ENCODE measurements around the gene PTPRA. TPM values are rescaled to one million over a fixed set of nuclear protein-coding genes. Genes with fewer than 3 reads are reported as not detected.
"Not testable (repeated sequence)": the region's sequence is repeated elsewhere in the genome, so short reads cannot be mapped to it uniquely, and the experiment has no call there.

PTPRA gene, protein sequence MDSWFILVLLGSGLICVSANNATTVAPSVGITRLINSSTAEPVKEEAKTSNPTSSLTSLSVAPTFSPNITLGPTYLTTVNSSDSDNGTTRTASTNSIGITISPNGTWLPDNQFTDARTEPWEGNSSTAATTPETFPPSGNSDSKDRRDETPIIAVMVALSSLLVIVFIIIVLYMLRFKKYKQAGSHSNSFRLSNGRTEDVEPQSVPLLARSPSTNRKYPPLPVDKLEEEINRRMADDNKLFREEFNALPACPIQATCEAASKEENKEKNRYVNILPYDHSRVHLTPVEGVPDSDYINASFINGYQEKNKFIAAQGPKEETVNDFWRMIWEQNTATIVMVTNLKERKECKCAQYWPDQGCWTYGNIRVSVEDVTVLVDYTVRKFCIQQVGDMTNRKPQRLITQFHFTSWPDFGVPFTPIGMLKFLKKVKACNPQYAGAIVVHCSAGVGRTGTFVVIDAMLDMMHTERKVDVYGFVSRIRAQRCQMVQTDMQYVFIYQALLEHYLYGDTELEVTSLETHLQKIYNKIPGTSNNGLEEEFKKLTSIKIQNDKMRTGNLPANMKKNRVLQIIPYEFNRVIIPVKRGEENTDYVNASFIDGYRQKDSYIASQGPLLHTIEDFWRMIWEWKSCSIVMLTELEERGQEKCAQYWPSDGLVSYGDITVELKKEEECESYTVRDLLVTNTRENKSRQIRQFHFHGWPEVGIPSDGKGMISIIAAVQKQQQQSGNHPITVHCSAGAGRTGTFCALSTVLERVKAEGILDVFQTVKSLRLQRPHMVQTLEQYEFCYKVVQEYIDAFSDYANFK
- total RNA-seq: 80.2 and 88.6 TPM in 2 replicates
- long read RNA-seq, partial matches to known transcripts: 29 of 36 reads
- long read RNA-seq, other reads (novel, unspliced or antisense): 6 of 36 reads

DNA sequence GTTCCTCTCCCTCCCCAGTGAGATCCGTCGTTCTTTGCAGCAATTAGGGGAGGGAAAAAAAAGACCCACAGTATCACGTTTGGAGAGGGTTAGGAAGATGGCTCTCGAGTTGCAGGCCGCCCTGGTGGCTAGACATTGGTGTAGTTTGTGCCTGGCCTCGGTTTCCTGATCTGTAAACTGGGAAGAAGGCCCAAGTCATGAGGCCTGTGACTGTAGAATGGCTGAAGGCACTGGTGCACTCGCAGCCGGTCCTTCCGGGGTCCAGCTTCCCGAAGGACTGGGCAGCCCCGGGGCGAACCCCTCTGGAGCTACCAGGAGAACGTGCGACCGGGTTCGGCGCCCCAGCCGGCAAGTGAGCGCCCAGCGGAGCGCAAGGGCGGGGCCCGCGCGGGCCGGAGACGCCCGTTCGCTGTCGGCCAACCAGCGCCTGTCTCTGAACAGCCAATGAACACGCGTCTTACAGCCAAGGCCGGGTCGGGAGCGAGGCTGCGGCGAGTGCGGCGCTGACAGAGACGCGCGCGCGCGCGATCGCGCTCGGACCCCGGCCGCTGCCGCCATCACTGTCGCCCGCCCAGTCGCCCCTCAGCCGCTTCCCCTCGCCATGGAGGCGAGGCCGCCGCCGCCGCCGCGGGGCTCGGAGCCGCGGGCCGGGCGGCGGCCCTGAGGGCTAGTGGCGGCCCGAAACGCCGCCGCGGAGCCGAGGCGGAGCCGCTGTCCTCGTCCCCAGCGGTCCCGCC, at the start of gene PTPRA:
Gene PTPRA, plus strand, starts transcription at position 472 of the 737 bp plus-strand sequence. CDS start 90,797 bp downstream, outside the sequence.
- peak; percentile 96 for DNase-seq (ENCODE audit: extremely low spot score, unreplicated experiment)
- Mint-ChIP-seq H3K4me1 (ENCODE audit: unreplicated experiment) (peaks cover 61% of the 10 kb centered on the region), H3K27me3 (ENCODE audit: unreplicated experiment) (no peaks in the 10 kb centered on the region), H3K36me3 (ENCODE audit: unreplicated experiment) (no peaks in the 10 kb centered on the region), H3K27ac (ENCODE audit: unreplicated experiment) (peak within 1 kb of the TSS; percentile 87), H3K4me3 (ENCODE audit: unreplicated experiment) (peak within 1 kb of the TSS; percentile 89), H3K9me3 (ENCODE audit: unreplicated experiment) (no peaks in the 10 kb centered on the region)
- no peak for TF ChIP-seq CTCF (IDR thresholded peaks at IDR 0.05)

GRCh38 chr20:2825761-2826160, 47.5 kb upstream of the PTPRA start:
- no peak for TF ChIP-seq CTCF (IDR thresholded peaks at IDR 0.05)
- Mint-ChIP-seq H3K27me3 (ENCODE audit: unreplicated experiment) (peaks cover 14% of the 10 kb centered on the region), H3K27ac (ENCODE audit: unreplicated experiment) (no peak overlapping the region), H3K9me3 (ENCODE audit: unreplicated experiment) (no peaks in the 10 kb centered on the region), H3K4me1 (ENCODE audit: unreplicated experiment) (peaks cover 12% of the 10 kb centered on the region), H3K4me3 (ENCODE audit: unreplicated experiment) (no peak overlapping the region), H3K36me3 (ENCODE audit: unreplicated experiment) (no peaks in the 10 kb centered on the region)
- no peak for DNase-seq (ENCODE audit: extremely low spot score, unreplicated experiment)

DNA sequence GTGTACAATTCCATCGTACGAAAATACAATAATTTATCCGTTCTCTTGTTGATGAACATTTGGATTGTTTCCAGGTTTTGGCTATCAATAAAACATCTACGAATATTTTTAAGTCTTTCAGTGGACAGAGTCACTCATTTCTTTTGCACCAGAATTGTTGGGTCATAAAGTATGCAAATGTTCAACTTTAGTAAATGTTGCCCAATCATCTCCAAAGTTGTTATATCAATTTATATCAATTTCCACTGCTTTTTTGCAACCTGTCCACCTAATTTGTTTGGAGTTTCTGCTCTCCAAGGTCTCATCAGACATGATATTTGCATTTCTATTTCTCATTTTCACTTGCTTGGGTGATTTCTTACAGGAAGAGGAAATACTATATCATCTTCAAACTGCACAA, 46.6 kb upstream of the PTPRA start:
- Mint-ChIP-seq H3K9me3 (ENCODE audit: unreplicated experiment) (no peaks in the 10 kb centered on the region), H3K27me3 (ENCODE audit: unreplicated experiment) (peaks cover 14% of the 10 kb centered on the region), H3K4me3 (ENCODE audit: unreplicated experiment) (no peak overlapping the region), H3K27ac (ENCODE audit: unreplicated experiment) (no peak overlapping the region), H3K4me1 (ENCODE audit: unreplicated experiment) (peaks cover 12% of the 10 kb centered on the region), H3K36me3 (ENCODE audit: unreplicated experiment) (no peaks in the 10 kb centered on the region)
- DNase-seq (ENCODE audit: extremely low spot score, unreplicated experiment): no peak
- TF ChIP-seq CTCF (IDR thresholded peaks at IDR 0.05): no peak

- H3K4me1 Mint-ChIP-seq (ENCODE audit: unreplicated experiment): peaks cover 15% of the 10 kb centered on the region
- H3K9me3 Mint-ChIP-seq (ENCODE audit: unreplicated experiment): no peaks in the 10 kb centered on the region
- H3K36me3 Mint-ChIP-seq (ENCODE audit: unreplicated experiment): no peaks in the 10 kb centered on the region
- no peak for DNase-seq (ENCODE audit: extremely low spot score, unreplicated experiment)
- peaks cover 14% of the 10 kb centered on the region for H3K27me3 Mint-ChIP-seq (ENCODE audit: unreplicated experiment)
- TF ChIP-seq CTCF (IDR thresholded peaks at IDR 0.05): no peak
- no peak overlapping the region for H3K4me3 Mint-ChIP-seq (ENCODE audit: unreplicated experiment)
- no peak overlapping the region for H3K27ac Mint-ChIP-seq (ENCODE audit: unreplicated experiment)
Observed at GRCh38 chr20:2829376-2829775, 43.9 kb upstream of the PTPRA start.

DNA sequence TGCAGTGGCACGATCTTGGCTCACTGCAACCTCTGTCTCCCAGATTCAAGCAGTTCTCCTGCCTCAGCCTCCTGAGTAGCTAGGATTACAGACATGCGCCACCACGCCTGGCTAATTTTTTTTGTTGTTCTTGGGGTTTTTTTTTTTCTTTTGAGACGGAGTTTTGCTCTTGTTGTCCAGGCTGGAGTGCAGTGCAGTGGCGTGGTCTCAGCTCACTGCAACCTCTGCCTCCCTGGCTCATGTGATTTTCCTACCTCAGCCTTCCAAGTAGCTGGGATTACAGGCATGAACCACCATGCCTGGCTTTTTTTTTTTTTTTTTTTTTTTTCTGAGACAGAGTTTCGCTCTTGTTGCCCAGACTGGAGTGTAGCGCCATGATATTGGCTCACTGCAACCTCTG, 42.1 kb upstream of the PTPRA start:
- H3K27me3 Mint-ChIP-seq (ENCODE audit: unreplicated experiment): peaks cover 14% of the 10 kb centered on the region
- not testable (repeated sequence) for H3K9me3 Mint-ChIP-seq (ENCODE audit: unreplicated experiment); H3K4me3 Mint-ChIP-seq (ENCODE audit: unreplicated experiment); H3K36me3 Mint-ChIP-seq (ENCODE audit: unreplicated experiment); DNase-seq (ENCODE audit: extremely low spot score, unreplicated experiment)
- H3K4me1 Mint-ChIP-seq (ENCODE audit: unreplicated experiment): peaks cover 10% of the 10 kb centered on the region
- H3K27ac Mint-ChIP-seq (ENCODE audit: unreplicated experiment): peak overlapping the region; percentile 87
